IMR-90 (cell line): ENCODE measurements around the gene OTUD7B. TPM values are rescaled to one million over a fixed set of nuclear protein-coding genes. Genes with fewer than 3 reads are reported as not detected.

Source experiments
- ATAC-seq: fragments of 200-7000 bp; cut with Tn5 transposase; 2 replicates; pipeline ENCODE4 v1.9.1; 2020; ENCODE audit warnings: low read depth, mild to moderate bottlenecking, moderate library complexity
- BruUV-seq: library from RNA; stranded (reverse); fragments of 400-500 nt; replicated peaks from 2 replicates; lab custom pipeline; 2021; lab: Mats Ljungman, UMichigan
- CTCF ChIA-PET: fragments of 300-600 bp; formaldehyde crosslinking; extraction: SDS; loops from one replicate; lab custom pipeline; 2021; ENCODE audit warnings: antibody characterized with exemption; lab: Yijun Ruan, JAX
- POLR2A ChIA-PET: fragments of 300-600 bp; sonication (Branson Sonifier 250); formaldehyde crosslinking; loops from one replicate; lab custom pipeline; 2022; ENCODE audit warnings: antibody characterized with exemption; ENCODE audit not compliant: unreplicated experiment; lab: Charles Lee
- DNase-seq: peaks from one replicate; pipeline ENCODE4 v3.0.0; 2013
- H2AFZ ChIP-seq: replicated peaks from 2 replicates; pipeline ENCODE3; 2013; ENCODE audit warnings: low read length, mild to moderate bottlenecking; ENCODE audit not compliant: poor library complexity
- H2AK5ac ChIP-seq: 2 replicates; pipeline ENCODE4 v1.6.1; 2013; ENCODE audit warnings: low read depth, low read length, inconsistent platforms
- H2AK9ac ChIP-seq: replicated peaks from 2 replicates; pipeline ENCODE3; 2013; ENCODE audit warnings: mild to moderate bottlenecking, low read depth, low read length, moderate library complexity; ENCODE audit not compliant: poor library complexity
- H2BK120ac ChIP-seq: 2 replicates; pipeline ENCODE4 v1.6.1; 2013; ENCODE audit warnings: low read depth, low read length, inconsistent platforms
- H2BK15ac ChIP-seq: 3 replicates; pipeline ENCODE4 v1.6.1; 2013; ENCODE audit warnings: low read depth, low read length, inconsistent platforms
- H2BK20ac ChIP-seq: 2 replicates; pipeline ENCODE4 v1.6.1; 2013; ENCODE audit warnings: low read depth, mild to moderate bottlenecking, inconsistent platforms, low read length, moderate library complexity
- H2BK5ac ChIP-seq: 2 replicates; pipeline ENCODE4 v1.6.1; 2013; ENCODE audit warnings: mild to moderate bottlenecking, low read depth, low read length, inconsistent platforms; ENCODE audit not compliant: poor library complexity, severe bottlenecking
- H3K14ac ChIP-seq: replicated peaks from 2 replicates; pipeline ENCODE4 v1.6.1; 2013; ENCODE audit warnings: low read depth, low read length, inconsistent platforms
- H3K18ac ChIP-seq: 2 replicates; pipeline ENCODE4 v1.6.1; 2013; ENCODE audit warnings: low read depth, low read length, control low read depth
- H3K23ac ChIP-seq: 2 replicates; pipeline ENCODE4 v1.6.1; 2013; ENCODE audit warnings: low read depth, low read length, inconsistent platforms
- H3K27ac ChIP-seq: 2 replicates; pipeline ENCODE4 v1.5.1; 2013; ENCODE audit warnings: mild to moderate bottlenecking, control low read depth, low read length; ENCODE audit not compliant: insufficient read depth
- H3K27me3 ChIP-seq: 2 replicates; pipeline ENCODE4 v1.6.1; 2013; ENCODE audit warnings: low read length; ENCODE audit not compliant: control insufficient read depth, insufficient read depth
- H3K36me3 ChIP-seq: 2 replicates; pipeline ENCODE4 v1.6.1; 2013; ENCODE audit warnings: low read length, mixed read lengths; ENCODE audit not compliant: control insufficient read depth, insufficient read depth
- H3K4ac ChIP-seq: 2 replicates; pipeline ENCODE4 v1.6.1; 2013; ENCODE audit warnings: low read depth, low read length, inconsistent platforms
- H3K4me1 ChIP-seq: 2 replicates; pipeline ENCODE4 v1.6.1; 2013; ENCODE audit warnings: low read length, mixed read lengths; ENCODE audit not compliant: control insufficient read depth, insufficient read depth
- H3K4me2 ChIP-seq: 2 replicates; pipeline ENCODE4 v1.6.1; 2013; ENCODE audit warnings: low read depth, mild to moderate bottlenecking, control low read depth, low read length, moderate library complexity
- H3K4me3 ChIP-seq: 2 replicates; pipeline ENCODE4 v1.5.1; 2013; ENCODE audit warnings: low read depth, mild to moderate bottlenecking, control low read depth, low read length, moderate library complexity; ENCODE audit not compliant: insufficient read depth
- H3K56ac ChIP-seq: 2 replicates; pipeline ENCODE4 v1.6.1; 2013; ENCODE audit warnings: low read length, inconsistent platforms; ENCODE audit not compliant: insufficient read depth; ENCODE audit errors: extremely low read depth
- H3K79me1 ChIP-seq, 2 experiments: 2 replicates each; pipeline ENCODE4 v1.6.1; 2013; ENCODE audit warnings: low read length in 2 of 2, inconsistent platforms in 1 of 2, low read depth in 1 of 2
- H3K9ac ChIP-seq: 2 replicates; pipeline ENCODE4 v1.6.1; 2013; ENCODE audit warnings: low read depth, low read length, control low read depth
- H3K9me1 ChIP-seq: 2 replicates; pipeline ENCODE4 v1.6.1; 2013; ENCODE audit warnings: low read length, inconsistent platforms; ENCODE audit not compliant: insufficient read depth
- H3K9me3 ChIP-seq: 2 replicates; pipeline ENCODE4 v1.6.1; 2013; ENCODE audit warnings: low read length; ENCODE audit not compliant: control insufficient read depth, insufficient read depth
- H4K20me1 ChIP-seq: 2 replicates; pipeline ENCODE4 v1.6.1; 2013; ENCODE audit warnings: low read length, inconsistent platforms; ENCODE audit not compliant: insufficient read depth
- H4K5ac ChIP-seq: 2 replicates; pipeline ENCODE4 v1.6.1; 2013; ENCODE audit warnings: mild to moderate bottlenecking, low read depth, low read length, control low read depth
- H4K8ac ChIP-seq, 2 experiments: 2 replicates each; pipeline ENCODE4 v1.6.1; 2013; ENCODE audit warnings: low read depth in 2 of 2, low read length in 2 of 2, control low read depth in 1 of 2, inconsistent platforms in 1 of 2
- H4K91ac ChIP-seq: 2 replicates; pipeline ENCODE4 v1.6.1; 2013; ENCODE audit warnings: low read depth, low read length, inconsistent platforms; ENCODE audit not compliant: insufficient read depth
- CEBPB ChIP-seq: IDR thresholded peaks from 2 replicates; pipeline ENCODE4 v1.6.1; 2012; ENCODE audit warnings: low read depth, low read length, improper control_type of control experiment
- MAFK ChIP-seq: IDR thresholded peaks from 2 replicates; pipeline ENCODE4 v1.6.1; 2012; ENCODE audit warnings: low read depth, low read length, improper control_type of control experiment
- MAZ ChIP-seq: IDR thresholded peaks from 2 replicates; pipeline ENCODE4 v1.6.1; 2012; ENCODE audit warnings: low read depth, mild to moderate bottlenecking, low read length, improper control_type of control experiment, moderate library complexity, borderline replicate concordance
- MXI1 ChIP-seq: IDR thresholded peaks from 2 replicates; pipeline ENCODE4 v1.6.1; 2012; ENCODE audit warnings: low read depth, mild to moderate bottlenecking, low read length, moderate library complexity, borderline replicate concordance
- POLR2A ChIP-seq: IDR thresholded peaks from 2 replicates; pipeline ENCODE4 v1.6.1; 2012; ENCODE audit warnings: mild to moderate bottlenecking, low read depth, low read length
- RAD21 ChIP-seq: IDR thresholded peaks from 2 replicates; pipeline ENCODE4 v1.6.1; 2012; ENCODE audit warnings: low read length, improper control_type of control experiment
- RFX5 ChIP-seq: IDR thresholded peaks from 2 replicates; pipeline ENCODE4 v1.8.0; 2012; ENCODE audit warnings: low read depth, mild to moderate bottlenecking, low read length, moderate library complexity
- USF2 ChIP-seq: fragments of 150-350 bp; IDR thresholded peaks from 2 replicates; pipeline ENCODE4 v1.6.1; 2017; ENCODE audit warnings: mild to moderate bottlenecking, antibody characterized with exemption, low read length, low read depth
- WGBS, 2 experiments: methylation state at CpG; one replicate each; pipeline versions ENCODE4 v1.1.5 to v1.1.7; 2013; ENCODE audit warnings: missing lambda C conversion rate in 2 of 2; ENCODE audit not compliant: insufficient read length in 1 of 2; ENCODE audit errors: extremely low coverage in 2 of 2; 5-methylcytosine and 5-hydroxymethylcytosine counted together
- dilution Hi-C: fragments of 300-500 bp; cut with HindIII; formaldehyde crosslinking; loops from one replicate; pipeline ENCODE4 v1.14.3; 2018; ENCODE audit warnings: low sequenced_read_pairs; ENCODE audit not compliant: unreplicated experiment
- in situ Hi-C: fragments of 300-500 bp; cut with MboI; formaldehyde crosslinking; loops from 3 replicates; pipeline ENCODE4 v1.14.3; 2019; ENCODE audit warnings: low sequenced_read_pairs, inconsistent platforms, mixed read lengths
- intact Hi-C: fragments of 100-400 bp; cut with micrococcal nuclease; formaldehyde crosslinking; loops from 2 replicates; pipeline ENCODE4 v1.10.0; 2022
- polyA plus RNA-seq, 3 experiments: library from polyadenylated mRNA; depleted of rRNA; stranded (reverse); fragments of >200 nt; gene quantifications; 2 replicates each; pipeline ENCODE4 v1.2.3, GENCODE V29; 2012; ENCODE audit warnings: low replicate concordance in 1 of 3
- total RNA-seq: library from RNA; depleted of rRNA; stranded (reverse); fragments of >200 nt; gene quantifications from 2 replicates; pipeline ENCODE4 v1.2.3, GENCODE V29; 2012

Gene OTUD7B
- total and polyA plus RNA-seq, 2 of the 4 experiments (the other 2 are of a cell fraction): 7.5 to 18.6 TPM

DNA sequence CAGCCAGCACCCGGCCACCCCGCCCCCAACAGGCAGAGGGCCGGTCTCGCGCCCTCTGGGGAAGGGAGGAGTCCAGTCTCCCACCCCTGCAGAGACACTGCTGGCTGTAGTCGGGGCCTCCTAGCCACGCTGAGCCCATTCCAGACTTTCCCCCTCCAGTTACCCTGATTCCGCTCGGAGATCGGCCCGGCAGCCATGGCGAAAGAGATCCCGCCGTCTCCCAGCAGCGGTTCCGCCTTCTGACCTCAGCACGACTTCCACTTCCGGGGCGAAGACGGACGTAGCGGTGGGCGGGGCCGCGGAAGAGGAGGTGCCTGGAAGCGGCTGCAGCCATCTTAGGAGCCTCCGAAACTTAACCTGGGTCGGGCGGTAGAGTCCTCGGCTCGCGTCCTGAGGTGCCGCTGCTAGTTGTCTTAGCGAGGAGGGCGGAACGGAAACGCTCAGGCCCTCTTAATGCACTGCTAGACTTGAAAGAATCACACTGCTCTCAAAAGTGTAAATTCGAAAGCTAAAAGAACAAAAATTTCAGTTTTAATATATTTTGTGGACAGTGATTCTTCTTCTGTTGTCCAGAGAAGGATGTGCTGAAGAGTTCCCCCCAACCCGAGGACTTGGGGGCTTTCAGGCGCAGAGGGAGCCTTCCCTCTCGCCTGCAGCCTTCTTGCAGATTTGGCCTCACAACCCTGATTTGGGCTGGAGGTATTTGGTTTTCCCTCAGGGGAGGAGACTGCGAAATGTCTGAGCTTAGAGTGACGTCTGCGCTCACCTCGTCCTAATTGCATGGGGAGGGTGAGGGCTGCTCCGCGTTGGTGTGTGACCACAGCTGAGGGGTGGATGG, 82.7 kb downstream of the OTUD7B start, which contains the start of gene SF3B4:
Gene SF3B4 (minus strand): TSS at position 241 of the 838 bp plus-strand sequence. CDS start 44 bp downstream, at position 197.
- 0% methylated on average over 15 of the region's 47 CpGs; no CpG with 5 or more reads in 1 of the 2 experiments for WGBS, 2 experiments
- intact Hi-C loops (no loop called here), in situ Hi-C loops (no loop called here), dilution Hi-C loops (no loop called here)
- no peak within 1 kb of the TSS for H2BK20ac ChIP-seq
- peak within 1 kb of the TSS; percentile 89 for H3K4me3 ChIP-seq
- H4K20me1 ChIP-seq: peaks cover 8% of the 10 kb centered on the region; the same call in 1 of the 2 replicates
- peak within 1 kb of the TSS; percentile 94 for H2AFZ ChIP-seq
- H2AK5ac ChIP-seq: peak within 1 kb of the TSS; percentile 98
- H3K36me3 ChIP-seq: peaks cover 34% of the 10 kb centered on the region
- peak within 1 kb of the TSS; percentile 91 for H3K4ac ChIP-seq
- peaks cover 12% of the 10 kb centered on the region for H3K9me1 ChIP-seq
- peak within 1 kb of the TSS; percentile 86 for H4K91ac ChIP-seq
- H3K27ac ChIP-seq: peak within 1 kb of the TSS; percentile 91
- TF ChIP-seq RAD21: no peak
- peak; percentile 91 for TF ChIP-seq POLR2A
- peak; percentile 62 for TF ChIP-seq CEBPB
- peak; percentile 4; the same call in 1 of the 2 replicates for TF ChIP-seq MAFK
- TF ChIP-seq USF2: 0 out of 2 replicates have a peak, but pooled peaks have one; percentile 9
- TF ChIP-seq MAZ: peak; percentile 75; the same call in 1 of the 2 replicates
- TF ChIP-seq MXI1: peak; percentile 78; the same call in 1 of the 2 replicates
- TF ChIP-seq RFX5: no peak
- DNase-seq: peak; percentile 89
- peaks cover 5% of the 10 kb centered on the region for H3K4me1 ChIP-seq
- H3K18ac ChIP-seq: peak within 1 kb of the TSS; percentile 68
- H3K9ac ChIP-seq: peak within 1 kb of the TSS; percentile 94
- H3K79me1 ChIP-seq: peaks cover 29 to 66% of the 10 kb centered on the region in 2 experiments
- POLR2A ChIA-PET: interaction anchor here (0.7 to 1.2 kb wide), 2 partner anchors 10 to 40 kb away, joined by 3 to 6 read pairs; a partner anchor contains a TSS
- CTCF ChIA-PET: no interaction called here
- H2BK120ac ChIP-seq: peak within 1 kb of the TSS; percentile 37; the same call in 1 of the 2 replicates
- H3K14ac ChIP-seq: peak within 1 kb of the TSS; percentile 92
- no peaks in the 10 kb centered on the region for H3K9me3 ChIP-seq
- peak within 1 kb of the TSS; percentile 90 for H4K5ac ChIP-seq
- H3K56ac ChIP-seq: peak within 1 kb of the TSS; percentile 93
- peak within 1 kb of the TSS; percentile 91 for H3K23ac ChIP-seq
- H4K8ac ChIP-seq: peak within 1 kb of the TSS; percentile 91 to 98
- peak within 1 kb of the TSS; percentile 94 for H2AK9ac ChIP-seq
- H3K27me3 ChIP-seq: no peaks in the 10 kb centered on the region
- peak within 1 kb of the TSS; percentile 63; the same call in 1 of the 3 replicates for H2BK15ac ChIP-seq
- no TSS peak for BruUV-seq
- ATAC-seq: peak; percentile 98
- H3K4me2 ChIP-seq: peak within 1 kb of the TSS; percentile 91
- peak within 1 kb of the TSS; percentile 82 for H2BK5ac ChIP-seq
